Vagina (tissue), 2 donors: ENCODE results near the gene ZNF791.

Experiments
- POLR2A ChIP-seq, 2 donors: fragments of 450-650 bp; IDR thresholded peaks; one replicate each; pipeline ENCODE4 v1.6.1; 2017; ENCODE audit warnings: antibody characterized with exemption in 2 of 2, mild to moderate bottlenecking in 2 of 2, moderate library complexity in 2 of 2
- POLR2AphosphoS5 ChIP-seq, 2 donors: sonication (generic); formaldehyde crosslinking; IDR thresholded peaks; one replicate each; pipeline ENCODE4 v1.9.0; 2017; ENCODE audit warnings: antibody characterized with exemption in 2 of 2, mild to moderate bottlenecking in 2 of 2, low read depth in 1 of 2; ENCODE audit not compliant: insufficient read depth in 1 of 2
- TF ChIP-seq, protein P1 (sequence below), 3 experiments: fragments of 450-650 bp in 2 of 3; fragments of 200-600 bp in 1 of 3; sonication (generic) in 1 of 3; IDR thresholded peaks; one replicate each; pipeline ENCODE4 v1.5.1; 2017 to 2019; ENCODE audit warnings: antibody characterized with exemption in 3 of 3, mild to moderate bottlenecking in 2 of 3, moderate library complexity in 2 of 3

GRCh38 chr19:12655546-12655945 lies 44.8 kb downstream of the ZNF791 start:
- no peak for TF ChIP-seq POLR2A (IDR thresholded peaks at IDR 0.05)
- no peak for TF ChIP-seq POLR2AphosphoS5 (IDR thresholded peaks at IDR 0.05; ENCODE audit: insufficient read depth in 1 of 2, low read depth in 1 of 2)
- TF ChIP-seq, protein P1, sequence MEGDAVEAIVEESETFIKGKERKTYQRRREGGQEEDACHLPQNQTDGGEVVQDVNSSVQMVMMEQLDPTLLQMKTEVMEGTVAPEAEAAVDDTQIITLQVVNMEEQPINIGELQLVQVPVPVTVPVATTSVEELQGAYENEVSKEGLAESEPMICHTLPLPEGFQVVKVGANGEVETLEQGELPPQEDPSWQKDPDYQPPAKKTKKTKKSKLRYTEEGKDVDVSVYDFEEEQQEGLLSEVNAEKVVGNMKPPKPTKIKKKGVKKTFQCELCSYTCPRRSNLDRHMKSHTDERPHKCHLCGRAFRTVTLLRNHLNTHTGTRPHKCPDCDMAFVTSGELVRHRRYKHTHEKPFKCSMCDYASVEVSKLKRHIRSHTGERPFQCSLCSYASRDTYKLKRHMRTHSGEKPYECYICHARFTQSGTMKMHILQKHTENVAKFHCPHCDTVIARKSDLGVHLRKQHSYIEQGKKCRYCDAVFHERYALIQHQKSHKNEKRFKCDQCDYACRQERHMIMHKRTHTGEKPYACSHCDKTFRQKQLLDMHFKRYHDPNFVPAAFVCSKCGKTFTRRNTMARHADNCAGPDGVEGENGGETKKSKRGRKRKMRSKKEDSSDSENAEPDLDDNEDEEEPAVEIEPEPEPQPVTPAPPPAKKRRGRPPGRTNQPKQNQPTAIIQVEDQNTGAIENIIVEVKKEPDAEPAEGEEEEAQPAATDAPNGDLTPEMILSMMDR (IDR thresholded peaks at IDR 0.05), result no peak
